Fibroblast of lung (primary cell): ENCODE measurements around the gene PVRIG. TPM values are rescaled to one million over a fixed set of nuclear protein-coding genes. Genes with fewer than 3 reads are reported as not detected.
"Not testable (repeated sequence)": the region's sequence is repeated elsewhere in the genome, so short reads cannot be mapped to it uniquely, and the experiment has no call there.

Source experiments
- DNase-seq, 2 donors: peaks; one replicate each; pipeline versions ENCODE4 v3.0.0 to v3.0.0-alpha.2; 2010; ENCODE audit warnings: low read depth in 2 of 2
- H2AFZ ChIP-seq: 2 replicates; pipeline ENCODE4 v1.5.1; 2012; ENCODE audit warnings: low read length, control low read depth, inconsistent platforms
- H3K27ac ChIP-seq: 2 replicates; pipeline ENCODE4 v1.5.1; 2011; ENCODE audit warnings: low read length, control low read depth; ENCODE audit not compliant: insufficient read depth
- H3K27me3 ChIP-seq: 2 replicates; pipeline ENCODE4 v1.5.1; 2011; ENCODE audit warnings: mild to moderate bottlenecking, low read length; ENCODE audit not compliant: control insufficient read depth, insufficient read depth
- H3K36me3 ChIP-seq: 2 replicates; pipeline ENCODE4 v1.5.1; 2011; ENCODE audit warnings: low read length; ENCODE audit not compliant: control insufficient read depth, insufficient read depth
- H3K4me1 ChIP-seq: 2 replicates; pipeline ENCODE4 v1.5.1; 2011; ENCODE audit warnings: low read length; ENCODE audit not compliant: control insufficient read depth, insufficient read depth; ENCODE audit errors: extremely low read depth
- H3K4me2 ChIP-seq: 2 replicates; pipeline ENCODE4 v1.5.1; 2011; ENCODE audit warnings: low read length, control low read depth; ENCODE audit not compliant: insufficient read depth; ENCODE audit errors: extremely low read depth
- H3K4me3 ChIP-seq, 4 experiments: fragments of 200-600 bp in 1 of 4; sonication (generic) in 1 of 4; replicated peaks in 1 of 4; 2 replicates each; pipeline ENCODE4 v1.5.1; 2011 to 2016; ENCODE audit warnings: low read length in 4 of 4, low read depth in 3 of 4, mild to moderate bottlenecking in 3 of 4, control low read depth in 2 of 4, inconsistent platforms in 1 of 4, mixed read lengths in 1 of 4; ENCODE audit not compliant: insufficient read depth in 1 of 4; ENCODE audit errors: control extremely low read depth in 1 of 4
- H3K79me2 ChIP-seq: 2 replicates; pipeline ENCODE4 v1.5.1; 2012; ENCODE audit warnings: mild to moderate bottlenecking, low read length, inconsistent platforms; ENCODE audit not compliant: control insufficient read depth, insufficient read depth
- H3K9ac ChIP-seq: 2 replicates; pipeline ENCODE4 v1.5.1; 2011; ENCODE audit warnings: mild to moderate bottlenecking, low read length, control low read depth; ENCODE audit not compliant: insufficient read depth
- H3K9me3 ChIP-seq: 2 replicates; pipeline ENCODE4 v1.5.1; 2012; ENCODE audit warnings: low read depth, low read length; ENCODE audit not compliant: control insufficient read depth, insufficient read depth
- H4K20me1 ChIP-seq: 2 replicates; pipeline ENCODE4 v1.5.1; 2011; ENCODE audit warnings: low read length; ENCODE audit not compliant: control insufficient read depth, insufficient read depth; ENCODE audit errors: extremely low read depth
- CTCF ChIP-seq, 2 donors: IDR thresholded peaks in 1 of 2; conservative IDR thresholded peaks in 1 of 2; 1 replicate in 1 of 2; 2 replicates in 1 of 2; pipeline ENCODE4 v1.5.1; 2011 to 2012; ENCODE audit warnings: low read length in 2 of 2, control low read depth in 1 of 2, inconsistent platforms in 1 of 2, low read depth in 1 of 2, mild to moderate bottlenecking in 1 of 2
- EZH2 ChIP-seq: IDR thresholded peaks from 2 replicates; pipeline ENCODE4 v1.5.1; 2012; ENCODE audit warnings: low read length, control low read depth, mild to moderate bottlenecking; ENCODE audit errors: missing control alignments
- polyA plus RNA-seq, 2 donors: library from polyadenylated mRNA; depleted of rRNA in 1 of 2; stranded (reverse) in 1 of 2; unstranded in 1 of 2; fragments of >200 nt; gene quantifications; 2 replicates each; pipeline ENCODE4 v1.2.1, GENCODE V29; 2011 to 2012; ENCODE audit warnings: missing spikeins in 1 of 2
- total RNA-seq: library from RNA; depleted of rRNA; stranded (reverse); fragments of >200 nt; gene quantifications from 2 replicates; pipeline ENCODE4 v1.2.1, GENCODE V29; 2014

The PVRIG gene
- total and polyA plus RNA-seq, 2 donors (not counting 1 experiment from before 2014, with no cell fraction given): not detected

GRCh38 chr7:100212631-100213286, 7.0 kb upstream of the PVRIG start:
- TF ChIP-seq EZH2: no peak
- TF ChIP-seq CTCF (conservative IDR thresholded peaks at IDR 0.05 in 1 of 2, IDR thresholded peaks at IDR 0.05 in 1 of 2; ENCODE audit: low read depth in 1 of 2, low read length in 2 of 2): no peak
- H3K79me2 ChIP-seq: no peaks in the 10 kb centered on the region
- no peaks in the 10 kb centered on the region for H3K4me1 ChIP-seq
- H3K4me3 ChIP-seq: no peak overlapping the region
- H3K9ac ChIP-seq: no peak overlapping the region
- no peaks in the 10 kb centered on the region for H3K36me3 ChIP-seq
- H2AFZ ChIP-seq: no peak overlapping the region
- H3K4me2 ChIP-seq: no peak overlapping the region
- no peak for DNase-seq
- no peak overlapping the region for H3K27ac ChIP-seq
- no peaks in the 10 kb centered on the region for H3K27me3 ChIP-seq
- no peaks in the 10 kb centered on the region for H3K9me3 ChIP-seq
- H4K20me1 ChIP-seq: no peaks in the 10 kb centered on the region

DNA sequence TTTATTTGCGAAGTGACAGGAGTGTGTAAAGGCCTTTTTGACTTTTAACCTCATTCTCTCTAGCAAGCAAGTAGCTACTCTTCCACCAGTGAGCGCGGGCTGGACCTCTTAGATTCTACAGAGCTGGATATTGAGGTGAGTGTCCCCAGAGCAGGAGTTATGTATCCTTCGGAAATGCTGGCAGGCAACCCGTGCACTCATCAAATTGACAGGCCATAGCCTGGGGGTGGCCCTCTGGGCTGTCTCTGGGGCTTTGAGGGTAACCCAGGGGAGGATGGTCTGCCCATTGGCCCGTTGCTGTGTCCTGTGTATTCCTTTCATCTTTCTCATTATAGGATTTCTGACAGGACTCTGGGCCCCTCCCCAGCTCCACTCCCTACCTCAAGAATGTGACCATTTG, 6.1 kb upstream of the PVRIG start:
- no peaks in the 10 kb centered on the region for H3K79me2 ChIP-seq
- TF ChIP-seq EZH2: no peak
- TF ChIP-seq CTCF (conservative IDR thresholded peaks at IDR 0.05 in 1 of 2, IDR thresholded peaks at IDR 0.05 in 1 of 2; ENCODE audit: low read depth in 1 of 2, low read length in 2 of 2): no peak
- no peak overlapping the region for H3K4me2 ChIP-seq
- no peak for DNase-seq
- no peak overlapping the region for H3K4me3 ChIP-seq
- no peaks in the 10 kb centered on the region for H3K9me3 ChIP-seq
- H3K27ac ChIP-seq: no peak overlapping the region
- no peaks in the 10 kb centered on the region for H3K36me3 ChIP-seq
- H4K20me1 ChIP-seq: no peaks in the 10 kb centered on the region
- no peak overlapping the region for H3K9ac ChIP-seq
- no peaks in the 10 kb centered on the region for H3K27me3 ChIP-seq
- H2AFZ ChIP-seq: no peak overlapping the region
- H3K4me1 ChIP-seq: no peaks in the 10 kb centered on the region

- H3K27me3 ChIP-seq, H3K36me3 ChIP-seq, H3K79me2 ChIP-seq, H3K4me1 ChIP-seq, H3K4me3 ChIP-seq, H4K20me1 ChIP-seq, H3K4me2 ChIP-seq, DNase-seq, H3K9ac ChIP-seq, H2AFZ ChIP-seq, H3K27ac ChIP-seq, H3K9me3 ChIP-seq: not testable (repeated sequence)
These were observed 5.4 kb upstream of the PVRIG start for GRCh38 chr7:100214356-100214755.
